K562 (cell line): ENCODE results near the gene ORMDL2. TPM values are rescaled to one million over a fixed set of nuclear protein-coding genes. Genes with fewer than 3 reads are reported as not detected.

Source experiments
- CHD4 ChIP-seq: fragments of 200-600 bp; sonication (generic); IDR thresholded peaks from 3 replicates; pipeline ENCODE4 v1.6.1; 2012; ENCODE audit warnings: low read depth, mild to moderate bottlenecking, mixed read lengths, low read length, inconsistent platforms; ENCODE audit not compliant: insufficient read depth, insufficient replicate concordance, poor library complexity, severe bottlenecking
- CREB1 ChIP-seq, 2 experiments: sonication (generic) in 1 of 2; formaldehyde crosslinking in 1 of 2; IDR thresholded peaks; 2 replicates each; pipeline versions ENCODE4 v1.6.1 to v1.8.0; 2012 to 2022; ENCODE audit warnings: inconsistent platforms in 1 of 2, mild to moderate bottlenecking in 1 of 2, missing genetic modification reagents in 1 of 2, moderate library complexity in 1 of 2
- GATA2 ChIP-seq: sonication (generic); formaldehyde crosslinking; IDR thresholded peaks from 2 replicates; pipeline ENCODE4 v1.4.0; 2020; ENCODE audit warnings: mild to moderate bottlenecking, missing genetic modification reagents
- GTF2F1 ChIP-seq: IDR thresholded peaks from 2 replicates; pipeline ENCODE4 v1.6.1; 2011; ENCODE audit warnings: low read depth, low read length, improper control_type of control experiment
- HIVEP1 ChIP-seq: fragments of 250-450 bp; sonication (Bioruptor Pico); IDR thresholded peaks from 2 replicates; pipeline ENCODE4 v1.4.0; 2020; ENCODE audit warnings: mild to moderate bottlenecking
- KDM2B ChIP-seq: fragments of 250-450 bp; sonication (Bioruptor Pico); IDR thresholded peaks from 2 replicates; pipeline ENCODE4 v1.8.0; 2021; ENCODE audit warnings: mild to moderate bottlenecking, moderate library complexity
- KDM5B ChIP-seq: fragments of 200-600 bp; sonication (generic); IDR thresholded peaks from 2 replicates; pipeline ENCODE4 v1.6.1; 2012; ENCODE audit warnings: low read depth, mild to moderate bottlenecking, moderate library complexity, low read length, control low read depth, inconsistent platforms; ENCODE audit not compliant: insufficient replicate concordance
- MBD2 ChIP-seq: sonication (generic); IDR thresholded peaks from 2 replicates; pipeline ENCODE4 v1.6.1; 2016; ENCODE audit warnings: low read depth, borderline replicate concordance
- MCM2 ChIP-seq: fragments of 450-650 bp; IDR thresholded peaks from 2 replicates; pipeline ENCODE4 v1.6.1; 2017; ENCODE audit warnings: low read depth, mild to moderate bottlenecking
- MIER1 ChIP-seq: fragments of 450-650 bp; IDR thresholded peaks from 2 replicates; pipeline ENCODE4 v1.6.1; 2016; ENCODE audit warnings: antibody characterized with exemption, mild to moderate bottlenecking, low read depth
- TEAD2 ChIP-seq: fragments of 450-650 bp; IDR thresholded peaks from 2 replicates; pipeline ENCODE4 v1.6.1; 2016; ENCODE audit warnings: missing genetic modification characterization, control low read depth, missing compliant biosample characterization
- YBX1 ChIP-seq: fragments of 450-650 bp; IDR thresholded peaks from 2 replicates; pipeline ENCODE4 v1.7.1; 2016; ENCODE audit warnings: mild to moderate bottlenecking
- ZBTB7A ChIP-seq: IDR thresholded peaks from 2 replicates; pipeline ENCODE4 v1.6.1; 2011; ENCODE audit warnings: low read depth, mild to moderate bottlenecking, low read length, moderate library complexity, borderline replicate concordance; ENCODE audit not compliant: control insufficient read depth
- polyA plus RNA-seq, 8 experiments: library from polyadenylated mRNA; depleted of rRNA in 4 of 8; stranded (reverse) in 5 of 8; unstranded in 3 of 8; fragments of >200 nt; fragmentation: Nextera tagmentation in 2 of 8; fragmentation: Illumina TruSeq in 1 of 8; extraction: Ambion mirVana in 2 of 8; extraction: Trizol in 1 of 8; gene quantifications; 2 replicates each; pipeline versions ENCODE4 v1.2.1 to v1.2.3, GENCODE V29; 2011 to 2014; ENCODE audit warnings: inconsistent platforms in 1 of 8, missing spikeins in 1 of 8
- total RNA-seq, 7 experiments: library from RNA; depleted of rRNA in 6 of 7; stranded (reverse); fragments of >200 nt in 6 of 7; fragmentation: Illumina TruSeq in 2 of 7; extraction: Trizol in 2 of 7; gene quantifications; 2 replicates each; pipeline versions ENCODE4 v1.2.1 to v1.2.3, GENCODE V29; 2011 to 2021; ENCODE audit warnings: low replicate concordance in 1 of 7
- TF ChIP-seq, protein P1 (sequence below): fragments of 250-450 bp; sonication (Bioruptor Pico); IDR thresholded peaks from 2 replicates; pipeline ENCODE4 v1.5.0; 2021
- TF ChIP-seq, protein P2 (sequence below): fragments of 450-650 bp; formaldehyde crosslinking; conservative IDR thresholded peaks from 2 replicates; pipeline ENCODE4 v1.4.0; 2022; ENCODE audit warnings: mild to moderate bottlenecking, missing genetic modification characterization
- TF ChIP-seq, protein P3 (sequence below): fragments of 450-650 bp; formaldehyde crosslinking; IDR thresholded peaks from 2 replicates; pipeline ENCODE4 v1.4.0; 2020; ENCODE audit warnings: mild to moderate bottlenecking, moderate library complexity
- TF ChIP-seq, protein P4 (sequence below): fragments of 450-650 bp; IDR thresholded peaks from 2 replicates; pipeline ENCODE4 v1.6.1; 2016; ENCODE audit warnings: low read depth, mild to moderate bottlenecking, moderate library complexity
- TF ChIP-seq, protein P5 (sequence below), 2 experiments: IDR thresholded peaks in 1 of 2; conservative IDR thresholded peaks in 1 of 2; 2 replicates each; pipeline ENCODE4 v1.6.1; 2016; ENCODE audit warnings: low read depth in 2 of 2, mild to moderate bottlenecking in 1 of 2, missing compliant biosample characterization in 1 of 2, missing genetic modification characterization in 1 of 2, moderate library complexity in 1 of 2

Gene ORMDL2
- total and polyA plus RNA-seq, 9 of the 15 experiments (the other 6 are each of a cell fraction or from before 2014, with no cell fraction given): 9.9 to 113 (median 34.4) TPM

DNA sequence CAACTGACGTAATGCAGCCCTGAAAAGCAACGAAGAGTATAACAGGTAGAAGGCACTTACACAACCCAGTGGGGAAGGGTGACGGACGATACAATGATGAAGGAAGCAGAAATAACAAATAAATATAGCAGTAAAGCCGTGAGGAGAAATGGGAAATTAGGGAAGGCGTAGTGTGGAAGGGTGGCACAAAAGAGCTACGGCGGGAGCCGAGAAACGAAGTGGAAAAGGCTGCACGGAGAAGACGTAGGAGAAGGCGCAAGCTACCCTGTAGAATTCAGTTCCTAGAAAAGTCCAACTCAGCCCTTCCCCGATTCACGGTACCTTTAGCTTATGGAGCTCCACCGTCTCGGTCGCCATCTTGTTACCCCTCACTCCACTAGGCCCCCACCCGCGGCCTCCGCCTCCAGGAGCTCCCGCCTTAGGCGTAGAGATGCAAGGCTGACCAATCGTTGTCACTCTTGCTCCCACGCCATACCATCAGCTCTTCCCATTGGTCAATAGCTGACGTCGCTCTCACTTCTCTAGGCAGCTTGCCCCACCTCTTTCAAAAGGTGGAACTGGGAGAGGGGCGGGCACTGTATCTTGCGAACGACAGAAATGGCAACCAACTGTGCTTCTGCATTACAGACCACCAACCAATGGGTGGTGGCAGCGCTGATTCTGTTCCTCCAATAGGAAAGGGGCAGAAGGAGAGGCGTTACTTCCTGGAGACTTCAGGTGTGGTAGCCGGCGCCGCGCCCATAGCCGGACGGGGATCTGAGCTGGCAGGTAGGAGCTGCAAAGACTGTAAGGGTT lies at the start of gene ORMDL2, which contains the start of gene SARNP (continued):
- TF ChIP-seq, protein P1, sequence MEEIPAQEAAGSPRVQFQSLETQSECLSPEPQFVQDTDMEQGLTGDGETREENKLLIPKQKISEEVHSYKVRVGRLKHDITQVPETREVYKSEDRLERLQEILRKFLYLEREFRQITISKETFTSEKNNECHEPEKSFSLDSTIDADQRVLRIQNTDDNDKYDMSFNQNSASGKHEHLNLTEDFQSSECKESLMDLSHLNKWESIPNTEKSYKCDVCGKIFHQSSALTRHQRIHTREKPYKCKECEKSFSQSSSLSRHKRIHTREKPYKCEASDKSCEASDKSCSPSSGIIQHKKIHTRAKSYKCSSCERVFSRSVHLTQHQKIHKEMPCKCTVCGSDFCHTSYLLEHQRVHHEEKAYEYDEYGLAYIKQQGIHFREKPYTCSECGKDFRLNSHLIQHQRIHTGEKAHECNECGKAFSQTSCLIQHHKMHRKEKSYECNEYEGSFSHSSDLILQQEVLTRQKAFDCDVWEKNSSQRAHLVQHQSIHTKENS (CRISPR knock-in tag): no peak
- TF ChIP-seq, protein P2, sequence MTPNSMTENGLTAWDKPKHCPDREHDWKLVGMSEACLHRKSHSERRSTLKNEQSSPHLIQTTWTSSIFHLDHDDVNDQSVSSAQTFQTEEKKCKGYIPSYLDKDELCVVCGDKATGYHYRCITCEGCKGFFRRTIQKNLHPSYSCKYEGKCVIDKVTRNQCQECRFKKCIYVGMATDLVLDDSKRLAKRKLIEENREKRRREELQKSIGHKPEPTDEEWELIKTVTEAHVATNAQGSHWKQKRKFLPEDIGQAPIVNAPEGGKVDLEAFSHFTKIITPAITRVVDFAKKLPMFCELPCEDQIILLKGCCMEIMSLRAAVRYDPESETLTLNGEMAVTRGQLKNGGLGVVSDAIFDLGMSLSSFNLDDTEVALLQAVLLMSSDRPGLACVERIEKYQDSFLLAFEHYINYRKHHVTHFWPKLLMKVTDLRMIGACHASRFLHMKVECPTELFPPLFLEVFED (CRISPR knock-in tag): 0 out of 2 replicates have a peak, but pooled peaks have one; percentile 46
- TF ChIP-seq MBD2 (peak; percentile 99), GATA2 (CRISPR knock-in tag) (no peak), CHD4 (no peak), KDM2B (CRISPR knock-in tag) (no peak), CREB1 (IDR thresholded peaks at IDR 0.05) (peak; percentile 77), CREB1 (CRISPR knock-in tag; IDR thresholded peaks at IDR 0.05) (peak; percentile 88), HIVEP1 (CRISPR knock-in tag) (0 out of 2 replicates have a peak, but pooled peaks have one; percentile 1), TEAD2 (tag) (no peak), GTF2F1 (no peak), ZBTB7A (no peak), KDM5B (peak; percentile 82), YBX1 (no peak), MIER1 (no peak), MCM2 (no peak)
- TF ChIP-seq, protein P3, sequence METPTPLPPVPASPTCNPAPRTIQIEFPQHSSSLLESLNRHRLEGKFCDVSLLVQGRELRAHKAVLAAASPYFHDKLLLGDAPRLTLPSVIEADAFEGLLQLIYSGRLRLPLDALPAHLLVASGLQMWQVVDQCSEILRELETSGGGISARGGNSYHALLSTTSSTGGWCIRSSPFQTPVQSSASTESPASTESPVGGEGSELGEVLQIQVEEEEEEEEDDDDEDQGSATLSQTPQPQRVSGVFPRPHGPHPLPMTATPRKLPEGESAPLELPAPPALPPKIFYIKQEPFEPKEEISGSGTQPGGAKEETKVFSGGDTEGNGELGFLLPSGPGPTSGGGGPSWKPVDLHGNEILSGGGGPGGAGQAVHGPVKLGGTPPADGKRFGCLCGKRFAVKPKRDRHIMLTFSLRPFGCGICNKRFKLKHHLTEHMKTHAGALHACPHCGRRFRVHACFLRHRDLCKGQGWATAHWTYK: no peak
- TF ChIP-seq, protein P4, sequence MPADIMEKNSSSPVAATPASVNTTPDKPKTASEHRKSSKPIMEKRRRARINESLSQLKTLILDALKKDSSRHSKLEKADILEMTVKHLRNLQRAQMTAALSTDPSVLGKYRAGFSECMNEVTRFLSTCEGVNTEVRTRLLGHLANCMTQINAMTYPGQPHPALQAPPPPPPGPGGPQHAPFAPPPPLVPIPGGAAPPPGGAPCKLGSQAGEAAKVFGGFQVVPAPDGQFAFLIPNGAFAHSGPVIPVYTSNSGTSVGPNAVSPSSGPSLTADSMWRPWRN: no peak
- TF ChIP-seq, protein P5, sequence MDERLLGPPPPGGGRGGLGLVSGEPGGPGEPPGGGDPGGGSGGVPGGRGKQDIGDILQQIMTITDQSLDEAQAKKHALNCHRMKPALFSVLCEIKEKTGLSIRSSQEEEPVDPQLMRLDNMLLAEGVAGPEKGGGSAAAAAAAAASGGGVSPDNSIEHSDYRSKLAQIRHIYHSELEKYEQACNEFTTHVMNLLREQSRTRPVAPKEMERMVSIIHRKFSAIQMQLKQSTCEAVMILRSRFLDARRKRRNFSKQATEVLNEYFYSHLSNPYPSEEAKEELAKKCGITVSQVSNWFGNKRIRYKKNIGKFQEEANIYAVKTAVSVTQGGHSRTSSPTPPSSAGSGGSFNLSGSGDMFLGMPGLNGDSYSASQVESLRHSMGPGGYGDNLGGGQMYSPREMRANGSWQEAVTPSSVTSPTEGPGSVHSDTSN (CRISPR knock-in tag; IDR thresholded peaks at IDR 0.05; ENCODE audit: low read depth): peak; percentile 81
- TF ChIP-seq, protein P5 (tag; conservative IDR thresholded peaks at IDR 0.05; ENCODE audit: low read depth): peak; percentile 99
